Left renal cortex interstitium (tissue), 4 donors: ENCODE results near the gene TMEM54. TPM values are rescaled to one million over a fixed set of nuclear protein-coding genes. Genes with fewer than 3 reads are reported as not detected.

Source experiments
- DNase-seq, 4 donors: peaks; one replicate each; pipeline ENCODE4 v3.0.0-alpha.2; 2013; ENCODE audit warnings: low read depth in 4 of 4, low spot score in 2 of 4, missing footprints in 1 of 4
- polyA plus RNA-seq, 4 donors: library from polyadenylated mRNA; unstranded; fragments of 120-200 nt; gene quantifications; one replicate each; pipeline ENCODE4 v1.2.1, GENCODE V29; 2013; ENCODE audit not compliant: insufficient read length in 4 of 4

TMEM54 gene
- polyA plus RNA-seq, 4 donors, result 5.5 to 13.1 (median 10.4) TPM

DNA sequence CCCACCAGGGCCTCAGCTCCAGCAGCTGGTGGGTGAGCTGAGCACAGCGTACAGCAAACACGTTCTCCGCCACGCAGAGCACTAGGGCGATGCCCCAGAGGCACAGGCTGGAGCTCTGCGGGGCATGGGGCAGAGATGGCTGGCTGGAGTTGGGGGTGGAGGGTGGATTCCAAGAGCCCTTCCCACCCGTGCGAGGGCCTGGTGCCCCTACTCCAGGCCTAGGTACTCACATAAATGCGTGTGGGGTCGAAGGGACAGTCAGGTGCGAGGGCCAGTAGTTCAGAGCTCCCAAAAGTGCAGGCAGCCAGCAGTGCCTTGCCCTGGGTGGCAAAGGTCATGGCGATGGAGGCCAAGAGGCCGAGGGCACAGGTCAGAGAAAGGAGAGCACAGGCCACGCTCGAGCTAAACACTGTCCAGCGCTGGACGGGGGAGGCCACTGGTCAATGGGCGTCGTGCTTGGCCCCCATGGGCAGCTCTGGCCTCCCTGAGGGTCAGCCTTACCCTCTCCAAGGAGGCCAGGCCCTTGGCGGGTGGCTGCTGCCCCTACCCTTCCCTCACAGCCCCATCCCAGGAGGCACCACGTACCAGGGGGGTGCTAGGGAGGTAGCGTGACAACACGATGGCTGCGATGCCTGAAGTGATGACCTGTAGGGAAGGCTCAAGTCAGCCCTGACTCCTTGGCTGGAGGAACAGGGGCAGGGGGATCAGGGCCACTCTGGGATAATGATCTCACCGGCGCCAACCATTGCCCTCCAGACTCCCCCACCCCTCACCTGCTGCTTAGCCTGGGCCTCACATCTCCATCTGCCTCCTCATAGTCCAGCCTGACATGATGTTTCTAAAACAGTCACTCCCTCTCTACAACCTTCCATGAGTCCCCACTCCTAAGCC is 5.6 kb downstream of the TMEM54 start:
- no peak for DNase-seq

DNA sequence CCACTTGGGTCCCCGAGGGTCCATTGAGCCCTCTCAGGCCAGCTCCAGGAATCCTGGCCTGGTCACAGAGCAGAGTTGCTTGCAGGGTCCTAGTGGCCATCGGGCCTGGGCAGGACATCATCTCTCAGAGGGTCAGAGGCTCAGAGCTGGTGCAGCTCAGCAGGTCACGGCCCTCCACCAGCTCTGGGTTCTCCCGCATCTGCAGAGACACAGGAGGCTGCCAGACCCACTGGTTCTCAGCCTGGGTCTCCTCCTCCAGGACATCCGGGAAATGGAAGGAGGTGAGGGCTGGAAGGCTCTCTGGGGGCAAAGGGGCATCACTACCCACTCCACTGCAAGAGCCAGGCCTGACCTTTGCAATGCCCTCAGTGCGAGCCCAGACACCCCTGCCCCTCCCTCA is 6.5 kb downstream of the TMEM54 start:
- DNase-seq, result no peak

DNA sequence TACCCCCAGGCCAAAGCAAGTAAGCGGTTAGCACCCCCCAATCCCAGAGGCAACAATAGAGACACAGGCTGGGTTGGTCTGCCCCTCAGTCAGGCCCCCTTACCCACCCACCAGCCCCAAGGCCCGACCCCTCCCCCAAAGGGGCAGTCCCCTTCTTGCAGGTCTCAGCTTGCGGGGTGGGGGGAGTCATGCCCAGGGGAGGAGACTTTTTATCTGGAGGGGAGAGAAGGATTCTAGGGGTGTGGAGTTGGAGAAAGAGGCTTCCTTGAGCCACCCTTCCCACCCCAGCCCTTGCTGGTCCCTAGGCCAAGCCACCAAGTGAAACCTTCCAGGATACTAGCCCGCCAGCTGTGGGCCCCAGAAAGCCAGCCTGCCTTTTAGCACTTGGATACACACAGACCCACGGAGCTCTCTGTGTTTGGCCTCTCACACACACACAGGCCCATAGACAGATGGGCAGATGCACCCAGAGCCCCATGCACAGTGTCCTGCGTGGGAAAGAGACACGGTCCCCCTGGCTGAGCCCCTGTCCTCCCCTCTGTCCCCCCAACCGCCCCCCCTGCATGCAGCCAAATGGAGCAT is 7.1 kb downstream of the TMEM54 start:
- DNase-seq, result no peak

DNA sequence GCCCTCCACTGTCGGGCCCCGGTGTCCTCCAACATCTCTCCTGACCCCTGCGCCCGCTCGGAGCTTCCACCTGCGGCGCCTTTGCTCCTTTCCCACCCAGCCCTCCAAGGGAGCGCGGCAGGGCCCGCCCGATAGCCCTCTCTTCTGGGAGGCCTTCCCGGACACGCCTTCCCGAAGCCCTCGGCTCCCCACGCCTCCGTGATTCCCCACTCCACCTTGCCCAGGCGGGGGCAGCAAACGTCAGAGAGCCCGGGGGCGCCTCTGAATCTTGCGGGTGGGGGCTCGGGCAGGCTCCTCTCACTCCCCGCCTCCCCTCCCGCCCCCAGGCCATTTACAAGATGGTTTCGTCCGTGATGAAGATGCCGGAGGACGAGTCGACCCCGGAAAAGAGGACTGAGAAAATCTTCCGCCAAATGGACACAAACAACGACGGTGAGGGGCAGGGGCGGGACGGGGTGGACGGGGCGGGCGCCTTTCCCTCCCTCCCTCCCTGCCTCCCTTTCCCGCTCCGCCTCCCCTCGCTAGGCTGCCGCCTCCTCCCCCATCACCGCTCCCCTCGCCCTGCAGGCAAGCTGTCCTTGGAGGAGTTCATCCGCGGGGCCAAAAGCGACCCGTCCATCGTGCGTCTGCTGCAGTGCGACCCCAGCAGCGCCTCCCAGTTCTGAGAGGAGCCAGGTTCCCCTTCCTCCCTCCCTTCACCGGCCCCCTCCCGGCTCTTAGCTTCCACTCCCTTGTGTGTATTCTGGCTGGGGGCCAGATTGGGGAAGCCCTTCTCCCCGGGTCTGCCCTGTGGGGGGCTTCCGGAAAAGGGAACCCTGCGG is 7.8 kb downstream of the TMEM54 start:
- no peak for DNase-seq

DNA sequence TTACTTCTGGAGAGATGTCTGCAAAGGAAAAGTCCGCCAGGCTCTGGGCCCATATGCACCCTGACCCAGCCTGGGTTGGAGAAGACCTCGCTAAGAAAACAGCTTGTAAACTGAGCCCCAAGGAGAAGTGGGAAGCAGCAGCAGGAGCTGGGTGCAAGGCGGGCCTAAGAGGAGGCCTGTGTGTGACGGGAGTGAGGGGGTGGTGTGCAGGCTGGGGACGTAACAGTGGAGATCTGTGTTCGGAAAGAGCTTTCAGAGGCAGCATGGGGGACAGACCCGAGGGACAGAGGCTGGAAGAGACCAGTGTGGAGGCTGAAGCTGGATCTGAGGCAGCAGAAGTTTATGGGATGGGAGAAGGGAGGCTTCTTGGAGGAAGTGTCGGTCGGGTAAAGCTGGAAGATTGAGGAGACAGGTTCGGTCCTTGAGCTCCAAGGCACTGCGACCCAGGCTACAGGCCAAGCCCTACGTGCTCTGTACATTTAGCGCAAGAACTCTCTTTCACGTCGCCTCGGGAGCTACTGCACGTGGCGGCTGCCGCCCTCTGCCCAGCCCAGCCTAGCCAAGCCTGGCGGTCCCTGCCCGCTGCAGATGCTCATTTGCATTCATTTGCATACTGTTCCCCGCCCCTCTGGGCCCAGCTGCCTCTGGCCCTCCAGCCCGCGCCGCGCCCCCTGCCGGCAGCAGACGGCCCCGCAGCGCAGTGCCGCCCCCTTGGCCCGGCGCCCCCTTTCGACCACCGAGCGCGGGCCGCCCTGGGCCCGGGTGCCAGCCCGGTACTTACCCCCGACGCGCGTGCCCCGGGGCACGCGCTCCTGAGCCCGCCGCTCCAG is 8.6 kb downstream of the TMEM54 start:
- no peak for DNase-seq

DNA sequence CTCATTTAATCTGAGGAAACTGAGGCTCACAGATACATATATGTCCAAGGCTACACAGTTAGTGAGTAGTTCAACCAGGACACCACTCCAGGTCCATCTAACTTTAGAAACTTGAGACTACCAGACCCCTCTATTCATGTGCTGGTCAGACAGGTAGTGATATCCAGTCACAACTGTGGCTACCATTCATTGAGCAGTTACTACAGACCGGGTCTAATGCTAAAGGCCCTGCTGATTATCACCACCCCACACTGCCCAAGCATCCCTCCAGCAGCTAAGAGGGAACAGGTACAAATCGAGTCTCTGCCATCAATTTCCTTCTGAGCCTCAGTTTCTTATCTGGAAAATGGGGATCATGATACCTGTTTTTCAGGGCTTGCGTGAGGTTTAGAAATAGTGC is 9.6 kb downstream of the TMEM54 start:
- DNase-seq, result no peak

DNA sequence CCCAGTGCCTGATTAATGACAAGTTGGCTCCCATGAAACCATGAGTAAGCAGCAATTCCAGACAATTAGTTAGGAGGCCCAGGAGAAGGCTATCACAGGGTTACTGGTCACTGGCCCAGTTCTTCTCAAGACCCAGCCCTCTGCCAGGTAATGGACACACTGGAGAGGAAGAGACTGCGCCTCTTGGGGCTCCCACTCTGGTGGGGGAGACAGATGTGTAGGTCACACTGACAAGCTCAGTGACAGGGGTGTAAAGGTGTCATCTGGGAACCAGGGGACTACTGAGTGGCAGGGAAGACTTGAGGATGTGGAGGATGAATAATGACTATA is 10.0 kb downstream of the TMEM54 start:
- no peak for DNase-seq

DNA sequence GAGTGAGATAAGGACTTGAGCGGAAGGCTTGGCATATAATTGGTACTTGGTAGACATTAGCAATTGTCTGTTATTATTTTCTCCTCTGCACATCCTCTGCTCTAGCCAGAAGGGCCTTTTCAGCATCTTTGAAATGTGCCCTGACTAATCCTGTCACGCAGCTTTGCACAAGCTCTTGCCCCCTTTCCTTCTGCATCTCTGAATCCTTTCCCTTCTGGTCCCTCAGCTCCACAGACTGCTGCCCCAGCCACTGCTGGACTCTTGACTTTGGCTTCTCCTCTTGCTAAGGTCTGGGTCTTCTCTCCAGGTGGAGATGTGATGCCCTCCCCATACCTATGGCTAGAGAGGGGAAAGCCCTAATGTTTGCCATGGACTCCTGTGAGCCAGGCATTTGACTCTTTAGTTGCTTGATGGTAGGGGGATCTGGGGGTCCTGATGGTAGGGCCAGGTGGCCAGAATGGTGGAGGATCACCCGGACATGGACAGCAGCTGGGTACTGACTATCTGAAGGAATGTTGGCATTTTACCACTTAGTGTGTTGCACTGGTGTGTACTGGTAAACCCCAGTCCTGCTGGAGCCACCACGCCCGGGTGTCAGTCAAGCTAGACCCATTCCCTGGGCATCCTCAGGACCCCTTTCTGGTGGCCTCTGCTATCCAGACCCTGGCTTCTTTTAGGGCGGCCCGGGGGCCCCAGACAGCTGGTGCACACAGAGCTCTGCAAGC is 10.5 kb downstream of the TMEM54 start:
- no peak for DNase-seq

DNA sequence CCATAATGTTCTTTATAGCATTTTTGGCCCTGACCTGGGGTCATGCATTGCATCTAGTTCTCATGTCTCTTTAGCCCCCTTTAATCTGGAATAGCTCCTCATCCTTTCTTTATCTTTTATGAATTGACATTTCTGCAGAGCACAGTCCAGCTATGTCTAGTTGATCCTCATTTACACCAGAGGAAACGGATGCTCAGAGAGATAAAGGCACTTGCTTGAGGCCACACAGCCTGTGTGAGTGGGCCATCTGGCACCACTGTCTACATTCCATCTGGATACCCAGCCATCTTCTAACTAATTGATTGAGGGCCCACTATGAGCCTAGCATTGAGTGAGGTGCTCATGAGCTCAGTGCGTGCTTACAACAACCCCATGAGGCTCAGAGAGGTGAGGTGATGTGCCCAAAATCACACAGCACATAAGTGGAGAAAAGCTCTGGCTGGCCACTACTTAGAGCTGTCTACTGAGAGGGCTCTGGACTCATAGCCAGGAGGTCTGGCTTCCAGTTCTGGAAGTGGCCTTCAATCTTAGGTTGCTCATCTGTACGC is 11.4 kb downstream of the TMEM54 start:
- no peak for DNase-seq

DNA sequence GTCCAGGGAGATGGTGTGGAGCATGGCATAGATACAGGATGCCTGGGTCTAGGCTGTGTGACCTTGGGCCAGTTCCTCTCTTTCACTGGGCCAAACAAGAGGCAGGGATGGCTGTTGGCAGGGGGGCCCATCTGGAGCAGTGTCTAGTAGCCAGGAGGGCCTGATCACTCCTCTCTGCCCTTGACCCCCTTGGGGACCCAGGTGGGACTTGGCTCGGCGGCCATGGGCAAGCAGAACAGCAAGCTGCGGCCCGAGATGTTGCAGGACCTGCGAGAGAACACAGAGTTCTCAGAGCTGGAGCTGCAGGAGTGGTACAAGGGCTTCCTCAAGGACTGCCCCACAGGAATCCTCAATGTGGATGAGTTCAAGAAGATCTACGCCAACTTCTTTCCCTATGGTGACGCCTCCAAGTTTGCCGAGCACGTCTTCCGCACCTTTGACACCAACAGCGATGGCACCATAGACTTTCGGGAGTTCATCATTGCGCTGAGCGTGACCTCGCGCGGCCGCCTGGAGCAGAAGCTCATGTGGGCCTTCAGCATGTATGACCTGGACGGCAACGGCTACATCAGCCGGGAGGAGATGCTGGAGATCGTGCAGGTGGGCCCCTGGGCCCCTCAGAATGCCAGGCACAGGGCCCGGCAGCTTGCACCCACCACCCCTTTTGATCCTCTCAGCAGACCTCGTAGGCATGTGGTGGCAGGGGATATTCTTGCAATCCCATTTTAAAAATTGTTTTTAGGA is 12.3 kb downstream of the TMEM54 start:
- DNase-seq, result no peak

DNA sequence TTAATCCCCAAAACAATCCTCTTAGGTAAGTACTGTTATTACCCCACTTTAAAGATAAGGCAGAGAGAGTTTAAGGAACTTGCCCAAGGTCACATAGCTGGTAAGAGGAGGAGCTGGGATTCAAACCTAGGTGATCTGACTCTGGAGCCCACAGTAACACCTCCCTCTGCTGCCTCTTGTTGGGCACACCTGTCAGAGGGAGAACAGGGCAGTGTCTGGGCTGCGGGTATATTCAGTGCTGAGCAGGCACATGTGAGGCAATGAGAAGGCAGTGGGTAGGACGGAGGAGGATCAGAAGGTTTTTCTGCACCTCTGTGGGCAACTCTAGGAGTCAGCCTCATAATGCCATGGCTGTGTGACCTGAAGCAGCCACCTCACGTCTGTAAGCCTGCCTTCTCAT is 13.1 kb downstream of the TMEM54 start:
- no peak for DNase-seq

DNA sequence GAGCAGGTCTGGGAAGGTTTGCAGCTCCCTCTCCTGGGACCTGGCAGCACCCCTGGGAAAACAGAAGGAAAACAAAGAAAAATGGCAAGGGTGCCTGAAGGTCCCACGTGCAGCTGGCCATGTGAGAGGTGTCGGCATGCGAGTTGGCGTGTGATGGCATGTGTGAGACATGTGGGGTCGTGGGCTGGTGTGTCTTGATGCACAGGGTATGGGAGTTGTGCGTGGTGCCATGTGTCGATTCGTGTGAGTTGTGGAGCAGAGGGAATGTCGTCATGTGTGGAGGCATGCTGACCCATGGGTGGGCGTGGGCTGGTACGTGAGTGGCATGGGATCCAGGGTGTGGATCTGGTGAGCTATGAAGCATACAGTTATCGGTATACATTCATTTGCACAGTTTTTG is 13.6 kb downstream of the TMEM54 start:
- no peak for DNase-seq

DNA sequence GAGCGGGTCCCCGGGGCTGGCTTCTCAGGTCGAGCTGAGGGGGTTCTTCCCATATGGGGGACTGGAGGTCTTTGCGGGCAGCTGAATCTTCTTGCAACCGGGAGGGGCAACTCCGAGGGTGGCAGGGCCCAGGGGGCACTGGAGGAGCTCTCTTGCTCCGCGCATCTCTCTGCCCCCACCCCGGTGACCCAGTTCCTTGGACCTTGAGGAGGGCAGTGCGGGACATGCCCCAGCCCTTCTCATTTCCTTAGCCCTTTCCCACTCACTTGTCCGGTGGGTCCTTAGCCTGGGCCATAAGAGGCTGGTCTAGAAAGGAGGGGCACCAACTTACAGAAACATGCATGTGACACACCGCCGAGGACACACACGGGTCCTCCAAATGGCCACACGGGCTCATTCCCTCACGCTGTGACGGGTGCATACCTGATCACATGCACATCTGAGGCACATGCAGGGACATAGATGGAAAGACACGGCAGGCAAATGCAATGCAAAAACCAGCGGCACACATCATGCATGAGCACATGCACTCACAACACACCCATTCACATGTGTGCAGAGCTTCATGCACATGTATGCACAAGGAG is 14.3 kb downstream of the TMEM54 start:
- no peak for DNase-seq

DNA sequence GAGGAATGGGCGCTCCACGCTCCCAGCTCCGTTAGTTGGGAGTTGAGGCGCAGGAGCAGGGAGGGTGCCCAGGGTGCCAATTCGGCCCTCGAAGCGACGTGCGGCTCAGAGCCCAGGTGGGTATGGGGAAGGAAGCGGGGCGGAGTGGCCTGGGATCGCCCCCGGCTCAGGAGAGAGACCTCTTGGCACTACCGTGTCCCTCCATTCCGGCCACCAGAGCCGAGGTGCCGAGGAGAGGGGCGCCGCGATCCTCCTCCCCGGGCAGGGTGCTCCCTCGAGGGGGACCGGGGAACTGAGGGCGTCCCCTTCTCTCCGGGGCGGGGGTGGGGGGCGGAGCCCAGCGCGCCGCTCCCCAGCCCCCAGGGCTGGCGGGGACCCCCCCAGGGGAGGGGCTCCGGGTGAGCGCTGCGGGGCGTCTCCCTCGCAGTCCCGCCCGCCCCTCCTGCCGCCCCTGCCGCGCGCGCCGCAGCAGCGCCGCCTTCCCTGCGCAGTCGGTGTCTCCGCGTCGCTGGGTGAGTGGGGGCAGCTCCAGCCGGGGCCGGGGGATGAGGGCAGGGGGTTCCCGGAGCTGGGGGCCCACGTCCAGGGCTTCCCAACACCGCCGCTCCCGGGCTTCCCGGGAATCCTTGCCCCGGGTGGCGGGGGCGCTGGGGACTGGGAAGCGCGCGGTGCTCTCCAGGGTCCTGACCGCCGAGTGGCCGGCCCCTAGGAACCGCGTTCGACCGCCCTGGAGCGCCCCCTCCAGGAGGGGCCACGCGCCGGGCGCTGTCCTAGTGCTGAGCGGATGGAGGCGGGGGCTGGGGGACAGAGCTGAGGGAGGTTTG is 15.0 kb downstream of the TMEM54 start, which contains the start of gene HPCA:
Gene HPCA (plus strand): TSS at position 488 of the 824 bp plus-strand sequence. CDS start 2,408 bp downstream, outside the sequence.
- DNase-seq, result peak in 1 of 4 donors; percentile 64

DNA sequence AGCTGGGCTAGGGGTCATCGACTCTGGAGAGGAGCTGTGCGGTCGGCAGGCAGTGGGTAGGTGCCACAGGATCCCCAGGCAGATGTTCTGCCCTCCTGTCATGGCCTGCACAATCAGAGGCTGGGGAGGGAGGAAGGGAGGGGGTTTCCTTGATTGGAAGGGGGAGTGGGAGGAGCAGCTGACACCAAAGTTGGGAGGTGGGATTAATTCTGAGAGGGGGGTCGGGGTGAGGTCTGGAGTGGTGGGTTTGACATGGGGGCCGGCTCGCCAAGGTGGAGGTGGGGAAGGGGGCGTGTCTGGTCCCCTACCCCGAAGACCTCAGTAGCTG is 15.5 kb downstream of the TMEM54 start:
- no peak for DNase-seq

DNA sequence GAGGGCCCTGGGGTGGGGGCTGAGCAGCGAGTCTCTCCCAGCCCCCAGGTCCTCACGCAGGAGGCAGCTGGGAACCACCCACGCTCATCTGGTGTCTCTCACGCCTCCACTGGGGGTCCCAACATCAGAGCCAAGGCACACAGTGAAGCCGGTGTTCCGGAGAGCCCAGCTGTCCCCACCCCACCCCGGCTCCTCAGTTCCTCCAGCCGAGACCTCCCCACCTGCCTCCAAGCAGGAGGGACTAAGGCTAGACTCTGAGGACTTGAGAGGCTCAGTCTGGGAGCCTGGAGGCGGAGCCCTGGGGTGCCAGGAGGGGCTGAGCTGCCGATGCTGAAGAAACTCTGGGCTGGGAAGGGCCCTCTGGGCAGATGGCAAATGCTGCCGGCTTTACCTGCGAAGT is 16.5 kb downstream of the TMEM54 start:
- no peak for DNase-seq

DNA sequence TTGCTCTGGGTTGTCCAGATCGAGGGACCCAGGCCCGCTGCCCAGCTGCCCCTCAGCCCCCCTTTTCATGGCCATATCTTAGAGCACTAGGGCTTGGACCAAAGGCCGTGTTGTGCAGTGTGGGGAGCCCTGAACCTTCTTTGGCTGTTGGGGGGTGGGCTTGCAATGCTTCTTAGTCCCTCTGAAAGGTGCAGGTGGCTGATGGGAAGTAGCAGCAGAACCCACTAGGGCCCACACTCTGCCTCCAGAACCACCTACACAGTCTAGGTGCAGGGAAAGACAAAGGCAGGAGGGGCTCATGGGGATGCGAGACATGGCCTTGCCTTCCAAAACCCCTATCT is 17.2 kb downstream of the TMEM54 start:
- no peak for DNase-seq
